OCI-LY7 (cell line): ENCODE results near the gene UBL3. TPM values are rescaled to one million over a fixed set of nuclear protein-coding genes. Genes with fewer than 3 reads are reported as not detected.

ENCODE experiments used
- BruUV-seq: library from RNA; stranded (reverse); fragments of 400-500 nt; replicated peaks from 2 replicates; lab custom pipeline; 2021; lab: Mats Ljungman, UMichigan
- CTCF ChIA-PET: fragments of 300-600 bp; sonication (Branson Sonifier 250); formaldehyde crosslinking; loops from one replicate; lab custom pipeline; 2022; ENCODE audit warnings: antibody characterized with exemption; ENCODE audit not compliant: unreplicated experiment; lab: Charles Lee
- POLR2A ChIA-PET: fragments of 300-600 bp; sonication (Branson Sonifier 250); formaldehyde crosslinking; loops from one replicate; lab custom pipeline; 2022; ENCODE audit warnings: antibody characterized with exemption; lab: Charles Lee
- DNase-seq: peaks from one replicate; pipeline ENCODE4 v3.0.0-alpha.2; 2015; ENCODE audit warnings: low spot score
- H2AFZ ChIP-seq: fragments of 200-600 bp; sonication (generic), shearing (Covaris generic); 2 replicates; pipeline ENCODE4 v1.6.1; 2014; ENCODE audit warnings: mild to moderate bottlenecking, antibody characterized with exemption, low read length, moderate library complexity
- H3K27ac ChIP-seq: fragments of 200-600 bp; sonication (generic); 2 replicates; pipeline ENCODE4 v1.5.1; 2014; ENCODE audit warnings: mixed run types, low read depth, mild to moderate bottlenecking, moderate library complexity, low read length, inconsistent platforms; ENCODE audit not compliant: poor library complexity, severe bottlenecking
- H3K36me3 ChIP-seq: fragments of 200-600 bp; sonication (generic); 2 replicates; pipeline ENCODE4 v1.6.1; 2014; ENCODE audit warnings: mild to moderate bottlenecking, antibody characterized with exemption, low read length, moderate library complexity, mixed read lengths; ENCODE audit not compliant: insufficient read depth
- H3K4me1 ChIP-seq: fragments of 200-600 bp; sonication (generic); 2 replicates; pipeline ENCODE4 v1.5.1; 2014; ENCODE audit warnings: mild to moderate bottlenecking, low read length; ENCODE audit not compliant: insufficient read depth, poor library complexity, severe bottlenecking
- H3K4me2 ChIP-seq: fragments of 200-600 bp; sonication (generic); 2 replicates; pipeline ENCODE4 v1.6.1; 2014; ENCODE audit warnings: mild to moderate bottlenecking, low read length
- H3K4me3 ChIP-seq: fragments of 200-600 bp; sonication (generic); 2 replicates; pipeline ENCODE4 v1.5.1; 2014; ENCODE audit warnings: mild to moderate bottlenecking, low read depth, low read length; ENCODE audit not compliant: poor library complexity, severe bottlenecking
- H3K79me2 ChIP-seq: fragments of 200-600 bp; sonication (generic); 2 replicates; pipeline ENCODE4 v1.6.1; 2016; ENCODE audit warnings: low read depth, mild to moderate bottlenecking, low read length, moderate library complexity, mixed read lengths; ENCODE audit not compliant: insufficient read depth
- H3K9me2 ChIP-seq: fragments of 200-600 bp; sonication (generic); 2 replicates; pipeline ENCODE4 v1.6.1; 2016; ENCODE audit warnings: mild to moderate bottlenecking, low read length, mixed read lengths; ENCODE audit not compliant: insufficient read depth
- H3K9me3 ChIP-seq: fragments of 200-600 bp; sonication (generic); 2 replicates; pipeline ENCODE4 v1.6.1; 2014; ENCODE audit warnings: mild to moderate bottlenecking, mixed run types, low read length, mixed read lengths
- H4K20me1 ChIP-seq: fragments of 200-600 bp; sonication (generic); 2 replicates; pipeline ENCODE4 v1.6.1; 2014; ENCODE audit warnings: mild to moderate bottlenecking, antibody characterized with exemption, low read length, moderate library complexity, mixed read lengths; ENCODE audit not compliant: insufficient read depth
- CTCF ChIP-seq: fragments of 200-600 bp; sonication (generic); conservative IDR thresholded peaks from 2 replicates; pipeline ENCODE4 v1.5.1; 2014; ENCODE audit warnings: mild to moderate bottlenecking, antibody characterized with exemption, low read length, moderate library complexity, mixed read lengths
- EZH2phosphoT487 ChIP-seq: fragments of 200-600 bp; sonication (generic); IDR thresholded peaks from 2 replicates; pipeline ENCODE4 v1.6.1; 2018; ENCODE audit warnings: low read depth, borderline replicate concordance, mild to moderate bottlenecking, mixed run types, antibody characterized with exemption, low read length, moderate library complexity, mixed read lengths
- intact Hi-C: fragments of 100-400 bp; cut with micrococcal nuclease; formaldehyde crosslinking; loops from one replicate; pipeline ENCODE4 v1.10.0; 2022; ENCODE audit not compliant: unreplicated experiment
- total RNA-seq, 2 experiments: library from RNA; depleted of rRNA in 1 of 2; stranded (reverse); fragments of >200 nt in 1 of 2; shearing (Covaris generic) in 1 of 2; gene quantifications; 2 replicates each; pipeline ENCODE4 v1.2.3, GENCODE V29; 2014 to 2022

The UBL3 gene
- total RNA-seq, 2 experiments from 2014 or later = 5.6 to 11.4 TPM

GRCh38 chr13:29786698-29787097 lies 63.7 kb downstream of the UBL3 start:
- Histone ChIP-seq H3K4me2 (no peak overlapping the region), H3K9me3 (no peaks in the 10 kb centered on the region), H3K36me3 (no peaks in the 10 kb centered on the region), H3K79me2 (no peaks in the 10 kb centered on the region), H3K4me3 (no peak overlapping the region), H3K4me1 (no peaks in the 10 kb centered on the region), H3K9me2 (no peaks in the 10 kb centered on the region), H2AFZ (no peak overlapping the region), H4K20me1 (peaks cover 3% of the 10 kb centered on the region; the same call in 1 of the 2 replicates), H3K27ac (no peak overlapping the region)
- ChIA-PET POLR2A (no interaction called here), CTCF (no interaction called here)
- no TSS peak for BruUV-seq
- TF ChIP-seq CTCF = no peak
- TF ChIP-seq EZH2phosphoT487 = no peak
- DNase-seq = no peak
- intact Hi-C loops = no loop called here

- Histone ChIP-seq H4K20me1 (peaks cover 3% of the 10 kb centered on the region; the same call in 1 of the 2 replicates), H3K36me3 (no peaks in the 10 kb centered on the region), H3K9me3 (no peaks in the 10 kb centered on the region), H2AFZ (no peak overlapping the region), H3K27ac (no peak overlapping the region), H3K4me3 (no peak overlapping the region), H3K4me1 (no peaks in the 10 kb centered on the region), H3K79me2 (no peaks in the 10 kb centered on the region), H3K9me2 (no peaks in the 10 kb centered on the region), H3K4me2 (no peak overlapping the region)
- DNase-seq = no peak
- intact Hi-C loops = no loop called here
- TF ChIP-seq EZH2phosphoT487 (no peak), CTCF (no peak)
- CTCF ChIA-PET = no interaction called here
- BruUV-seq = no TSS peak
- POLR2A ChIA-PET = no interaction called here
Observed at GRCh38 chr13:29785978-29786377, 64.4 kb downstream of the UBL3 start.

GRCh38 chr13:29782798-29783197 lies 67.6 kb downstream of the UBL3 start:
- H4K20me1 ChIP-seq = peaks cover 3% of the 10 kb centered on the region; the same call in 1 of the 2 replicates
- H3K4me3 ChIP-seq = no peak overlapping the region
- H3K27ac ChIP-seq = no peak overlapping the region
- H2AFZ ChIP-seq = no peak overlapping the region
- no peak for TF ChIP-seq EZH2phosphoT487
- no peak for TF ChIP-seq CTCF
- no peak overlapping the region for H3K4me2 ChIP-seq
- ChIA-PET POLR2A (interaction anchor here (1.0 to 1.4 kb wide), 5 partner anchors 10 to 95 kb away, joined by 3 to 9 read pairs (median 4); no protein-coding TSS in a partner anchor), CTCF (no interaction called here)
- intact Hi-C loops = no loop called here
- H3K9me2 ChIP-seq = no peaks in the 10 kb centered on the region
- H3K9me3 ChIP-seq = no peaks in the 10 kb centered on the region
- no peaks in the 10 kb centered on the region for H3K36me3 ChIP-seq
- H3K4me1 ChIP-seq = no peaks in the 10 kb centered on the region
- DNase-seq = no peak
- no TSS peak for BruUV-seq
- no peaks in the 10 kb centered on the region for H3K79me2 ChIP-seq
